ENCODE data around the gene PSIP1.

GRCh38 chr9:15421532-15421931, 89.2 kb downstream of the PSIP1 start:
- TF ChIP-seq EZH2 (IDR thresholded peaks at IDR 0.05; ENCODE audit: low read depth) (no peak), CTCF (conservative IDR thresholded peaks at IDR 0.05) (no peak)

Data from PC-9 (cell line).